PC-9 (cell line): ENCODE data around the gene PADI6.

ENCODE experiments used
- EZH2 ChIP-seq: fragments of 200-600 bp; sonication (generic); IDR thresholded peaks from 2 replicates; pipeline ENCODE4 v1.8.0; 2017; ENCODE audit warnings: antibody characterized with exemption, low read depth
- TF ChIP-seq, protein P1 (sequence below): fragments of 200-600 bp; sonication (generic); conservative IDR thresholded peaks from 2 replicates; pipeline ENCODE4 v1.6.1; 2017; ENCODE audit warnings: mixed run types, antibody characterized with exemption, mild to moderate bottlenecking, moderate library complexity

GRCh38 chr1:17355898-17356297 is 16.1 kb upstream of the PADI6 start:
- TF ChIP-seq, protein P1, sequence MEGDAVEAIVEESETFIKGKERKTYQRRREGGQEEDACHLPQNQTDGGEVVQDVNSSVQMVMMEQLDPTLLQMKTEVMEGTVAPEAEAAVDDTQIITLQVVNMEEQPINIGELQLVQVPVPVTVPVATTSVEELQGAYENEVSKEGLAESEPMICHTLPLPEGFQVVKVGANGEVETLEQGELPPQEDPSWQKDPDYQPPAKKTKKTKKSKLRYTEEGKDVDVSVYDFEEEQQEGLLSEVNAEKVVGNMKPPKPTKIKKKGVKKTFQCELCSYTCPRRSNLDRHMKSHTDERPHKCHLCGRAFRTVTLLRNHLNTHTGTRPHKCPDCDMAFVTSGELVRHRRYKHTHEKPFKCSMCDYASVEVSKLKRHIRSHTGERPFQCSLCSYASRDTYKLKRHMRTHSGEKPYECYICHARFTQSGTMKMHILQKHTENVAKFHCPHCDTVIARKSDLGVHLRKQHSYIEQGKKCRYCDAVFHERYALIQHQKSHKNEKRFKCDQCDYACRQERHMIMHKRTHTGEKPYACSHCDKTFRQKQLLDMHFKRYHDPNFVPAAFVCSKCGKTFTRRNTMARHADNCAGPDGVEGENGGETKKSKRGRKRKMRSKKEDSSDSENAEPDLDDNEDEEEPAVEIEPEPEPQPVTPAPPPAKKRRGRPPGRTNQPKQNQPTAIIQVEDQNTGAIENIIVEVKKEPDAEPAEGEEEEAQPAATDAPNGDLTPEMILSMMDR, result no peak
- no peak for TF ChIP-seq EZH2
